Stimulated activated CD4-positive, alpha-beta T cell treated with anti-CD3 and anti-CD28 coated beads, Interleukin-12 subunit alpha, Interleukin-12 subunit beta, amount 100 ng/mL, for 4 hours (primary cell): ENCODE measurements around the gene ZNF687.

Source experiments
- DNase-seq: peaks from one replicate; pipeline ENCODE4 v3.0.0-alpha.2; 2020

Gene ZNF687

DNA sequence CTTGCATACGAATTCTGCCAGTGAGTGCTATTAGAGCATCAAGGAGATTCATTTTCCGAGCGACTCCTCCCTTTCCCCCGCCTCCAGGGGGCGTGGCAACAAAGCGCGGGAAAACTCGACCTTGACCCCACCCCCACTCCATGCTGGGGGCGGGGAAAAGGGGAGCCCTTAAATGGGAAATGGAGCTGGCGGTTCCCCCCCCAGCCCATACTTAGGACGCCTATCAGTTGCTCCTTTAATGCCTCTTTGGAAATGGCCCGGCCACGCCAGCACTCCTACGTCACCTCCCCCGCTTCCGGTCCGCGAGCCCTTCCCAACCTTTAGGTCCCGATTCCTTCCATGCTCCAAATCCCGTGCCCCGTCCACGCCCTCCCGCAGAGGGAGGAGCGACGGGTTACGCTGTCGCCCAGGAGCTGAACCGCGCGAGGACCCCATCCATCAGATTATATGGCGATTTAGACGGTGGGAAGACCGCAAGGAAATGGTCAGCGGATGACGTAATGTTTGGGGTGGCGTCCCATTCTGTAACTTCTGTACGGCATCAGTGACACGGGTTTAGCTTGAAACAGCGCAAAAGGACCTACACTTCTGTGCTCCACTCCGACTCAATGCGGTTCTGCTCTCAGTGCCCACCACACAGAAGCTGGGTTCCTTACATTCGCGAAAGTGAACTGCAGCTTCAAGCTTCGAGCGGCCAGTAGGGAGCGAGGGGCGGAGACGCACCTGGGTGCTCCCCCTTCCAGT, 702 bp upstream of the ZNF687 start:
- peak; percentile 94 for DNase-seq

DNA sequence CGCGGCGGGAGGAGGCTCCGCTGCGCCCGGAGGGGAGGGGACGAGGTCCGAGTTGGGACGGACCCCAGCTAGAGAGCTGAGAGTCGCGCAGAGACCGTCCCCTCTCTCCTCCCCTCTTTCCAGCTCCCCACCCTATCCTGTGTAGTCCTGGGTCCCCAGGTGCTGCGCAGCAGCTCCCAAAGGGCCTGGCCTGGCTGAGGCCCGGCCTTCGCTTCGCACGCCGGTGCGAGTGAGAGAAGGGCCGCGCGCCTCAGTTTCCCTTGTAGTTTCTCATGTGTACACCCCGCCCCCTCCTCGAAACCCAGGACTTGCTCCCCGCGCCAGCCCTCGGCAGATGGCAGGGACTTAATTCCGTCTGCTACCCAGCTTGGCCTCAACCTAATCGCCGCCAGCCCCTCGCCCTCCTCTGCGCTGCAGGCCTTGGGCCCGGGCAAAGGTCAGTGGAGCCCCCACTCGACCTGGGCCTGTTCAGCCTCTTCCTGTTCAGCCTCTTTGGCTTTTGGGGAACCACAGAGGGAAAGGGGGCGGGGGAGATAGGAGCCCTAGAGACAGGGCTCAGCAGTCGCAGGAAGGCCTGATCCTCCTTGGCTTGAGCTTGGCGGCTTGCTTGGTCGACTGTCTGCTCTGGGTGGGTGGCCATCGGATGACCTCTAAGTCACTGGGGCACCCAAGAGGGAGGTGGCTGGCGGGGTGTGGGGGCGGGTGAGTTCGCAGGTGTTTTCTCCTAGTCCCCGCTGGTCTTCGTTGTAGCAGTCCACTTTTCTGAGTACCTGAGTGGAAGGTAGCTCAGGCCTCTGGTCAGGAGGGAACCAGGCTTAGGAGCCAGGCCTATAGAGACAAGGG, 1.0 kb downstream of the ZNF687 start:
- no peak for DNase-seq

DNA sequence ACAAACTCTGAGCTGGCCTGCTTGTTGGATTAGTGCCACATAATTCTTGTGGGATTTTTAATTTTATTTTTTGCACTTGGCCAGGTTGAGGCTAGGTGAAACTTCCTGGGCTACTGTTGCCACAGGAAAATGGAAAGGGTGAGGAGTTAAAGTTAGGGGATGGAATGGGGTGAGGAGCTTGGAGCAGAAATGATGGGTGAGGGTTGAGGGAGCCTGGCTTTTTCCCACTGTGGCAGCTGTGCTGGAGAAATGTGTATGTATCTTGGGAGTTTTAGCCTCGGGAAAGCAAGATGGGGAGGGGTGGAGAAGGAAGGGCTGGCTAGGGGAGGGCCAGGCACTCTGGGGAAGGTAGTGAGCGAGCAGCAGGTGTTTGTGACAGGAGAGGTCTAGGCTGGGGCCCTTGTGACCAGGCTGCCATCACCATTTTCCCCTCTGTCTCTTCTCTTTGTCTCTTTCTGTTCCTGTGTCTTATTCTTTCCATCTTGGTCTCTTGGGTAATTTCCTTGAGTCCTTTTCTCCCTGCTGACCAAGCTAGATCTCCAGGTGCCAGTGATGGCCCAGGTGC, 2.0 kb downstream of the ZNF687 start:
- no peak for DNase-seq

DNA sequence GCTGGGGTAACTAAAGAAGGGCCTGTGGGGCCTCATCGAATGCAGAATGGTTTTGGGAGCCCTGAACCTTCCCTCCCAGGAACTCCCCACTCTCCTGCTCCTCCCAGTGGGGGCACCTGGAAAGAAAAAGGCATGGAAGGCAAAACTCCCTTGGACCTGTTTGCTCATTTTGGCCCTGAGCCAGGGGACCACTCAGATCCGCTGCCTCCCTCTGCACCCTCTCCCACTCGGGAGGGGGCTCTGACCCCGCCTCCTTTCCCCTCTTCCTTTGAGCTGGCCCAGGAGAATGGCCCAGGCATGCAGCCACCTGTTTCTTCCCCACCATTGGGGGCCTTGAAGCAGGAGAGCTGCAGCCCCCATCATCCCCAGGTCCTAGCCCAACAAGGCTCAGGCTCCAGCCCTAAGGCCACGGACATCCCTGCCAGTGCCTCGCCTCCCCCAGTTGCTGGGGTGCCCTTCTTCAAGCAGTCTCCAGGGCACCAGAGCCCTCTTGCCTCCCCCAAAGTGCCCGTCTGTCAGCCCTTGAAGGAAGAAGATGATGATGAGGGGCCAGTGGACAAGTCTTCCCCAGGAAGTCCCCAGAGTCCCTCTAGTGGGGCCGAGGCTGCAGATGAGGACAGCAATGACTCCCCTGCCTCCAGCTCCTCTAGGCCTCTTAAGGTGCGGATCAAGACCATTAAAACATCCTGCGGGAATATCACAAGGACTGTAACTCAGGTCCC, 4.7 kb downstream of the ZNF687 start:
- no peak for DNase-seq

DNA sequence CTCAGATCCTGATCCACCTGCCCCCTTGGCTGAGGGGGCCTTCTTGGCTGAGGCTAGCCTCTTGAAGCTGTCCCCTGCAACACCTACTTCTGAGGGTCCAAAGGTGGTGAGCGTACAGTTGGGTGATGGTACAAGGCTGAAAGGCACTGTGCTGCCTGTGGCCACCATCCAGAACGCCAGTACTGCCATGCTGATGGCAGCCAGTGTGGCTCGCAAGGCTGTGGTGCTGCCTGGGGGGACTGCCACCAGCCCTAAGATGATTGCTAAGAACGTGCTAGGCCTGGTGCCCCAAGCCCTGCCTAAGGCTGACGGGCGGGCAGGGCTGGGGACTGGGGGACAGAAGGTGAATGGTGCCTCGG, 5.2 kb downstream of the ZNF687 start:
- no peak for DNase-seq

DNA sequence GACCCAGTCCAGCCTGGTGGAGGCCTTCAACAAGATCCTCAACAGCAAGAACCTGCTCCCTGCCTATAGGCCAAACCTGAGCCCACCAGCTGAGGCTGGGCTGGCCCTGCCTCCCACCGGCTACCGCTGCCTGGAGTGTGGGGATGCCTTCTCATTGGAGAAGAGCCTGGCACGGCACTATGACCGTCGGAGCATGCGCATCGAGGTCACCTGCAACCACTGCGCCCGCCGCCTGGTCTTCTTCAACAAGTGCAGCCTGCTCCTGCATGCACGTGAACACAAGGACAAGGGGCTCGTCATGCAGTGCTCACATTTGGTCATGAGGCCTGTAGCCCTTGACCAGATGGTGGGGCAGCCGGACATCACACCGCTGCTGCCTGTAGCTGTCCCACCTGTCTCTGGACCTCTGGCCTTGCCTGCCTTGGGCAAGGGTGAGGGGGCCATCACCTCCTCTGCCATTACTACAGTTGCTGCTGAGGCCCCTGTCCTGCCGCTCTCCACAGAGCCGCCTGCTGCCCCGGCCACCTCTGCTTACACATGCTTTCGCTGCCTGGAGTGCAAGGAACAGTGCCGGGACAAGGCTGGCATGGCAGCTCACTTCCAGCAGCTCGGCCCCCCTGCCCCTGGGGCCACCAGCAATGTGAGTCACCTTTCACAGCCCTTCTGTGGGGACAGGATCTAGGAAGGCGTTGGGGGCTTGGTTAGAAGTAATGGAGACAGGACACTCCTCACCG, 5.8 kb downstream of the ZNF687 start:
- no peak for DNase-seq

DNA sequence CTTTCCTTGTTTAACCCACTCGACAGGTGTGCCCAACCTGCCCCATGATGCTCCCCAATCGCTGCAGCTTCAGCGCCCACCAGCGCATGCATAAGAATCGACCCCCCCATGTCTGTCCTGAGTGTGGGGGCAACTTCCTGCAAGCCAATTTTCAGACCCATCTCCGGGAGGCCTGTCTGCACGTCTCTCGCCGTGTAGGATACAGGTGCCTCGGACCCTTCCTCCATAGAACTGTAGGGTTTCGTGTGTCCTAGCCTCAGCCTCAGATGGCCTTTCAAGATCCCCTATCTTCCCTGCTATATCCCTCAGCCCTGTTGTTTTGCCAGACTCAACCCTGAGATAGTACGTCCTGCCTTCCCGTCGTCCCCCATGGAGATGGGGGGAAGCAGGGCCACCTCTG, 6.4 kb downstream of the ZNF687 start:
- no peak for DNase-seq

DNA sequence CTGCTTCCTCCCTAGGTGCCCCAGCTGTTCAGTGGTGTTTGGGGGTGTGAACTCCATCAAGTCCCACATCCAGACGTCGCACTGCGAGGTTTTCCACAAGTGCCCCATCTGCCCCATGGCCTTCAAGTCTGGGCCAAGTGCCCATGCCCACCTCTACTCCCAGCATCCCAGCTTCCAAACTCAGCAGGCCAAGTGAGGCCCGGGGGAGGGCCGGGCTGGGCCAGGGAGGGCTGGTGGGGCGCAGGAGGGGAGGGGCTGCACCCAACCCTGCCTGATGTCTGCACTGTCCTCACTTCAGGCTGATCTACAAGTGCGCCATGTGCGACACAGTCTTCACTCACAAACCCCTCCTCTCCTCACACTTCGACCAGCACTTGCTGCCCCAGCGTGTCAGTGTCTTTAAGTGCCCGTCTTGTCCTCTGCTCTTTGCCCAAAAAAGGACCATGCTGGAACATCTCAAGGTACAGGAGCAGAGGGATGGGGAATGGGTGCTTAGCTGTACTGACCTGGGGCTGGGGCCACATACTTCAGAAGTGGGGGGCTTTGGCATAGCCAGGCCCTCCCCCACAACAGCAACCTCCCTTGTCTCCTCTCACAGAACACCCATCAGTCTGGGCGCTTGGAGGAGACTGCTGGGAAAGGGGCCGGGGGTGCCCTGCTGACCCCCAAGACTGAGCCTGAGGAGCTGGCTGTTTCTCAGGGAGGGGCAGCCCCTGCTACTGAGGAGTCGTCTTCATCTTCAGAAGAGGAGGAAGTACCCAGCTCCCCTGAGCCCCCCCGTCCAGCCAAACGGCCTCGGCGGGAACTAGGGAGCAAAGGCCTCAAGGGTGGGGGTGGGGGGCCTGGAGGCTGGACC, 7.2 kb downstream of the ZNF687 start:
- no peak for DNase-seq

DNA sequence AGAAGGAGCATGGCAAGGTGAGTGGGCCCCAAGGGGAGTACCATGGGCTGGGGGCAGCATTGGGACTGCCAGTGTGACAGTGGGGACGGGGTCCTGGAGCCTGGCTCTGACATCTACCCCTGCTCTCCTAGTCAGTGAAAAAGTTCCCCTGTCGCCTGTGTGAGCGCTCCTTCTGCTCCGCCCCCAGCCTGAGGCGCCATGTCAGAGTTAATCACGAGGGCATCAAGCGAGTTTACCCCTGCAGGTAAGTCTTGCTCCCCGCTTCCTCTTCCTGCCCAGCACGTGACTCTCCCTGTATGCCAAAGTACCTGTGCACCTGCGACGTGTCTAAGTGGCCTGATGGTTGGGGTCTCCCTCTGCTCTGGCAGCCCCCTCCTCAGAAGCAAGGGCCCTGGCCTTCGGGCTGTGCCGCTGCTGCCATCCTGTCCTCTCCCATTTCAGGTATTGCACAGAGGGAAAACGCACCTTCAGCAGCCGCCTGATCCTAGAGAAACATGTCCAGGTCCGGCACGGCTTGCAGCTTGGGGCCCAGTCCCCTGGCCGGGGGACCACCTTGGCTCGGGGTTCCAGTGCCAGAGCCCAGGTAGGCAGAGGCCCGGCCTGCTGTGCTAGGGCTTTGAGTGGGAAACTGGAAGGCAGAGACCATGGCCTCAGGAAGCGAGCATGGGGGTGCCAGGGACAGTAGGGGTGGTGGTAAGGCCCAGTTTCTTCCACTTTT, 8.1 kb downstream of the ZNF687 start:
- DNase-seq, result no peak

DNA sequence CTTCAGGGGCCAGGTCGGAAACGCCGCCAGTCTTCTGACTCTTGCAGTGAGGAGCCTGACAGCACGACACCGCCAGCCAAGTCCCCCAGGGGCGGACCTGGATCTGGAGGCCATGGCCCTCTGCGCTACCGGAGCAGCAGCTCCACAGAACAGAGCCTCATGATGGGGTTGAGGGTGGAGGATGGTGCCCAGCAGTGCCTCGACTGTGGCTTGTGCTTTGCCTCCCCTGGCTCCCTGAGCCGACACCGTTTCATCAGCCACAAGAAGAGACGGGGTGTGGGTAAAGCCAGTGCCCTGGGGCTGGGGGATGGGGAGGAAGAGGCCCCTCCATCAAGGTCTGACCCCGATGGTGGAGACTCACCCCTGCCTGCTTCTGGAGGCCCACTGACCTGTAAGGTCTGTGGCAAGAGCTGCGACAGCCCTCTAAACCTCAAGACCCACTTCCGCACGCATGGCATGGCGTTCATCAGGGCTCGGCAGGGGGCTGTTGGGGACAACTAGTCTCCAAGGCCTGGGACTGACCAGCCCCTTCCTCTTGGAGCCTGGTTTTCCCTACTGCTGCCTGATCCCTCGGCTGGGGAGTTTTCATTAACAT, 8.7 kb downstream of the ZNF687 start:
- DNase-seq, result no peak

DNA sequence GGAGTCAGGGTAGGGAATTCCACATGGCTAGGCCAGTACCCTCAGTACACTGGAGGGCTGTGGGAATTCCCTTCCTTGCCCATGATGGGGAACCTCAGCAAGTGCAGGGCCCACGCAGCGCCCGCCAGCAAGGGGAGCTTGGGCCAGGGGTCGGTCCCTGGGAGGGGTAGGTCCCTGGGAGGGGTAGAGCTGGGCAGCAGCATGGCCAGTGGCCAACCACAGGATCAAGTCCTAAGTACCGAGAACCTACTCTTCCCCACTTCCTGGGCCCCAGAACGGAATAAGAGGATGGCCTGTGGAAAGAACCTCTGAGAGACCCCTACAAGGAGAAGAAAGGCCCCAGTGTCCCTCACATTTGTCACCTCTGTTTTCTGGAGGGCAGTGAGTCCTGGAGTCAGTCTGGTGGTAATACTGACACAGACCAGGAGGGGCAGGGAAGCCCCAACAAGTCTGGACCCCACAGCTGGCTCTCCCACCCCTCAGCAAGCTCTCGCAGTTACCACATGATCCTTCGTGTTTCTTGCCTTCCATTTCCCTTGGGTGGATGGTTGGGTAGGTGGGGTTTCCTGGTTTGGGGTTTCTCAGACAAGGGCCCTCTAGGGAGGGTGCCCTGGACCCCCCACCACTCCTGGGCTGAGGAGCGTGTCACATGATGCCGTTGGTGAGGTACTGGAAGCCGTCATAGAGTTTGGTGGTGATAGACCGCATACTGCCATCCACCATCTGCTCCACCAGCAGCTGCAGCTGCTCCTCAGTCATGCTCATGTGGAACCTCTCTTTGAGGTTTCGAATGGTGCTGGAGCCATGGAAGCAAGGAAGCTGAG, 10.3 kb downstream of the ZNF687 start:
- no peak for DNase-seq

DNA sequence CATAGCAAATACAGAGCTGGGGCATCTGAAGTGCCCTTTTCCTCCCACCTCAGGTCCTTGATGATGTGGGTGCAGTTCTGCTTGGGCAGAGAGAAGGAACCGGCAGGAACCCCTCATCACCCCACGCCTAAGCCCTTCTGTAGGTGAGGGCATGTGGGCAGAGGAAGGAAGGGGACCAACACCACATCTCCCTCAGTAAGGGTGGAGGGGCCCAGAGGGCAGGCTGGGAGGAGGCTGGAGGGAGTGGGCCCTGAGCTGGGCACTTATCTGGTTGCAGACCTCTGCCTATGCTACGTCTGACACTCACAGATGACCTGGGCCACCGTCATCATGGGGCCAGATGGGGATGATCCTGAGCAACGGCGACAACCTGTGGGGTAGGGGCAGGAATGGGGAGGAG, 11.0 kb downstream of the ZNF687 start:
- no peak for DNase-seq

DNA sequence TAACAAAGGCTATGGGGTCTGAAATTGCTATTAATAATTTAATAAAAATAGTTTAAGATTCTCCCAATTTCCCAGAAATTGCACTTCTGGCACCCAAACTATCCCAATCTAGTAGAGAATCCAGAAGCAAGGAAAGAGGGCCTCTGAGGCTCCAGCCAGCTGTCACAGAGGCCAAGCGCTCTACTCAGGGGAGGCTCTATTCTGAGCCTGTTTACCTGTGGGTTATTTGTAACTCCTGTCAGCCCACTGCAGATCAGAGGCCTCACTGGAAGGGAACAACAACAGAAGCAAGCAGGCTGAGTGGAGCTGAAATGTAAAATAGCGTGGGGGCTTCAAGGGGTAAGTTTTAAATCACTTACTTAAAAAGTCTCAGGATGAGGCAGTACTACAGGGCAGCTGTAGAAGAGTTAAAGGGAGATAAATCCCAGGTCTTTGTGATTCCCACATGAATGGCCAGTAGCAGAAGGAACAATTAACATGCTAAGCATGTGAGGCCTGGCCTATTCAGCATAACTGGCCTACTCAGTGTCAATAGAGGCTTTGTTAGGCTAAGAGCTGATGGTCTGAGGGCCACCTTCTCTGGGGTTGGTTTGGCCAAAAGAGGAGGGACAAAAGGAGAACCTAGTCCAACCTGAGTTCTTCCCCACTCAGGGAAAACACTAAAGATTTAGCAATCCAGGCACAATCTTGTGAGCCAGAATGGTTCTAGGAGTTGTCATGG, 12.8 kb downstream of the ZNF687 start:
- DNase-seq, result no peak

DNA sequence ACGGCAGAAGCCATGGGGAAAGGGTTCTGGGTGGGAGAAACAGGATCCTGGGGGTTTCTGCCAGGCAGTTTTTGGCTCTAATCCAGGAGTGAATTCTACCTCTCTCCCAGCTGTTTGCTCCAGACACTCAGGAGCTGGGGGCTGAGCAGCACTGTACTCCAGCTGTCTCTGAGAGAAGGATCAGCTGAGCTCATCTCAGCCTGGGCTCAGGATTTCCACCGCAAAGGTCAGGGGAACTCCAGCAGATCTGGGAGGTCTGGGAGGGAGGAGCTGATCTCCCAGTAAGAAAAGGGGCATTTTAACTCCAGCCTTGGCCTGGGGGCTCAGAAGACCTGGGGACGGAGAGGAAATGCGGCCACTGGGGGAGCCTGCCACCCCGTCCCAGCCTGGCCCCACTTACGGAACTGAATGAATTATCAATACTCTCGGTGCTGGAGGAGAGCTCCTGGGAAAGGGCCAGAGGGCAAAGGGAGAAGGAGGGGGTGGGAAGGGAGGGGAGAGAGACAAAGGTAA, 27.8 kb downstream of the ZNF687 start:
- no peak for DNase-seq

DNA sequence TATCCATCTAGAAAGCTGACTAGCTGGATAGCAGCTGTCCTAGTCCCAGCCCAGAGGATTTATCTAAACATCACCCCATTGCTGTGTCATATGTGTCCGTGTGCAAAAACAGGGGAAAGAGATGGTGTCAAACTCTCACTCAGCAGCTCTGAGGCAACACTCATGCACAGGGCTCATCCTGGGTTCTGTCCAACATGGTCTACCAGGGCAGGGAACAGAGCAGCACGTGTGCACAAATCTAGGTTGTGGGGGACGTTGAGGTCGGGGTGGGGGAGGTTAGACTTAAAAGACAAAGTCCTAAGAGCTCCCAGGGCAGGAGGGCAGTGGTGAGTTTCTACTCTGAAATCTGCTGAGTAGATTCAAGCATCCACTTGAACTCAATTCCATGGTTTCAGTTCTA, 28.9 kb downstream of the ZNF687 start:
- no peak for DNase-seq

DNA sequence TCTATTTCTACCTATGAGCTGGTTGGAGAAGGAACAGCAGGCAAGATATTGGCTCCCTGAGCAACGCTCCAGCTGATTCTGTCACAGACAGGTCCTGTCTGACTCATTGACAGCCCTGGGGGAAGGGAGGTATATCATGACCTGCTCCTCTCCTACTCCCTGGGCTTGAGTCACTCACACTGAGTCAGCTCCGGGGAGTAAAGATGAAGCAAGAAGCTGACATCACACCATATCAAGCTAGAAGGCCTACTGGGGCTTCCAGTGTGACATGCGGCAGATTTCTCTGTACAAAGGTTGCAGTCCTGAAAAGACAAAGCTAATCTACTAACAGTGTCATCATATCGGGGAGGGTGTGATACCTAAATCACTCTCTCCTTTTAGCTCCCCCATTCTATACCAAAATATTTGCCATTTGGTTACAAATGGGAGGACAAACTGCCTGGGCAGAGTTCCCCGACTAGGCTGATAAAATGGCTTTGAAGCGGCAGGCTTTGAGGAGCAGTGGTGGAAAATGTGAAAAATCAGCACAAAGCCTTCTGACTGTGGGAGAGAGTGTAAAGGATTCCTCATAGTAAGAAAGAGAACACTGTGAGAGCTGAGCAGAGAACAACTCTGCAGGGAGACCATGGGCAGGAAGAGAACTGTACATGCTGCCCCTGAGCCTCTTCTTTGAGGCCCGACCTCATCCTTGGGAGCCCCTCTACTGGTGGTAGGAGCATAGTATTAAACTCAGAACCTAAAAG, 29.7 kb downstream of the ZNF687 start:
- peak; percentile 67 for DNase-seq

DNA sequence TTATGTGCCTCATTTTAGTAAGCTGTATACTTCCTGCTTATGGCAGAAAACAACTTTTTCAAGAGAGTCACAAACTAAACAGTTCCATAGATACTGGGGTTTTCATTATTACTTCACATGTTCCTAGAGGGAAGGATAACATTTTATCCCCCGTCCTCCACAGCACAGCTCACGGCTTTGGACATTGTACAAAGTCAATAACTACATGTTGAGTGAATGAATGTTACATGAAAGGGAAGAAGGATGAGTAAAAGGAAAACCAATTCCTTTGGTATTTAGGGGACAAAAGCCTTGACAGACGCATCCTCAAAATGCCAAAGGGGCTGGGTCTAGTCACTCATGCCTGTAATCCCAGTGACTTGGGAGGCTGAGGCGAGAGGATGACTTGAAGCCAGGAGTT, 30.3 kb downstream of the ZNF687 start:
- no peak for DNase-seq

DNA sequence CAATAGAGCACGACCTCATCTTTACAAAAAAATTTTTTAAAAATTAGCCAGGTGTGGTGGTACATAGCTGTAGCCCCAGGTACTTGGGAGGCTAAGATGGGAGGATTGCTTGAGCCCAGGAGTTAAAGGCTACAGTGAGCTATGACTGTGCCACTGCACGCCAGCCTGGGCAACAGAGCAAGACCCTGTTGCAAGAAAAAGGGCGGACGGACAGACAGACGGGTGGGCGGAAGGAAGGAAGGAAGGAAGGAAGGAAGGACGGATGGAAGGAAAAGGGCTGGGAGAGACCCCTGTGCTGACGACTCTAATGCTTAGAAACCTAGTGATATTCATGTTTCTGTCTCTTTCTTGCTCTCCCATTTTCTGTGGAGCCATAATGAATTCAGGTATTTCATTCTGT, 30.7 kb downstream of the ZNF687 start:
- no peak for DNase-seq
